GM18951 (cell line): Measurements from ENCODE around the gene SMIM36.
"Not testable (repeated sequence)": the region's sequence is repeated elsewhere in the genome, so short reads cannot be mapped to it uniquely, and the experiment has no call there.

Source experiments
- POLR2A ChIP-seq: IDR thresholded peaks from 4 replicates; pipeline ENCODE4 v1.6.1; 2011; ENCODE audit warnings: mild to moderate bottlenecking; ENCODE audit not compliant: insufficient read length, insufficient read depth; ENCODE audit errors: extremely low read depth
- in situ Hi-C: fragments of 300-500 bp; cut with MboI; formaldehyde crosslinking; loops from one replicate; pipeline ENCODE4 v1.12.0; 2022; ENCODE audit warnings: low sequenced_read_pairs, mixed read lengths, inconsistent platforms; ENCODE audit not compliant: unreplicated experiment

The SMIM36 gene

GRCh38 chr17:55416470-55417052 lies 94.7 kb downstream of the SMIM36 start:
- no peak for TF ChIP-seq POLR2A
- in situ Hi-C loops: loop anchor here (5.0 kb wide), 1 partner anchor 96 kb away; the partner anchor contains the start of gene SMIM36

GRCh38 chr17:55416000-55416399 lies 95.3 kb downstream of the SMIM36 start:
- TF ChIP-seq POLR2A: no peak
- in situ Hi-C loops: loop anchor here (5.0 kb wide), 1 partner anchor 96 kb away; the partner anchor contains the start of gene SMIM36

- TF ChIP-seq POLR2A: no peak
- in situ Hi-C loops: loop anchor here (5.0 kb wide), 1 partner anchor 97 kb away; the partner anchor contains the start of gene SMIM36
These were observed 96.3 kb downstream of the SMIM36 start for GRCh38 chr17:55414983-55415382.

GRCh38 chr17:55413825-55414489 lies 97.3 kb downstream of the SMIM36 start:
- no peak for TF ChIP-seq POLR2A

GRCh38 chr17:55411463-55411855 lies 99.8 kb downstream of the SMIM36 start:
- in situ Hi-C loops: no loop called here
- no peak for TF ChIP-seq POLR2A

More at GRCh38 chr17:55413825-55414489, 97.3 kb downstream of the SMIM36 start:
- in situ Hi-C loops: no loop called here

GRCh38 chr17:55410722-55411462 lies 100.4 kb downstream of the SMIM36 start:
- no peak for TF ChIP-seq POLR2A
- in situ Hi-C loops: no loop called here

GRCh38 chr17:55409030-55409800 lies 102.0 kb downstream of the SMIM36 start:
- in situ Hi-C loops: no loop called here
- TF ChIP-seq POLR2A: no peak

GRCh38 chr17:55407641-55408566 lies 103.3 kb downstream of the SMIM36 start:
- no peak for TF ChIP-seq POLR2A
- in situ Hi-C loops: no loop called here

- no peak for TF ChIP-seq POLR2A
- in situ Hi-C loops: no loop called here
These were observed 105.7 kb downstream of the SMIM36 start for GRCh38 chr17:55405600-55405999.

- in situ Hi-C loops: not testable (repeated sequence)
These were observed 107.1 kb downstream of the SMIM36 start for GRCh38 chr17:55404197-55404596.

GRCh38 chr17:55402374-55402773 lies 108.9 kb downstream of the SMIM36 start:
- TF ChIP-seq POLR2A: no peak
- in situ Hi-C loops: no loop called here
